Measurements from ENCODE around the gene PABPN1L. TPM values are rescaled to one million over a fixed set of nuclear protein-coding genes. Genes with fewer than 3 reads are reported as not detected.
A peak's percentile ranks its signal among the peaks of the same experiment; 100 is the strongest.

Gene PABPN1L, protein sequence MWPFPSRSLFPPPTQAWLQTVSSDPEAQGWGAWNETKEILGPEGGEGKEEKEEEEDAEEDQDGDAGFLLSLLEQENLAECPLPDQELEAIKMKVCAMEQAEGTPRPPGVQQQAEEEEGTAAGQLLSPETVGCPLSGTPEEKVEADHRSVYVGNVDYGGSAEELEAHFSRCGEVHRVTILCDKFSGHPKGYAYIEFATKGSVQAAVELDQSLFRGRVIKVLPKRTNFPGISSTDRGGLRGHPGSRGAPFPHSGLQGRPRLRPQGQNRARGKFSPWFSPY
- not detected for polyA plus RNA-seq (2013, experiment 1 of 2; ENCODE audit: insufficient read length)
- polyA plus RNA-seq (2013, experiment 2 of 2; ENCODE audit: insufficient read length), result not detected

DNA sequence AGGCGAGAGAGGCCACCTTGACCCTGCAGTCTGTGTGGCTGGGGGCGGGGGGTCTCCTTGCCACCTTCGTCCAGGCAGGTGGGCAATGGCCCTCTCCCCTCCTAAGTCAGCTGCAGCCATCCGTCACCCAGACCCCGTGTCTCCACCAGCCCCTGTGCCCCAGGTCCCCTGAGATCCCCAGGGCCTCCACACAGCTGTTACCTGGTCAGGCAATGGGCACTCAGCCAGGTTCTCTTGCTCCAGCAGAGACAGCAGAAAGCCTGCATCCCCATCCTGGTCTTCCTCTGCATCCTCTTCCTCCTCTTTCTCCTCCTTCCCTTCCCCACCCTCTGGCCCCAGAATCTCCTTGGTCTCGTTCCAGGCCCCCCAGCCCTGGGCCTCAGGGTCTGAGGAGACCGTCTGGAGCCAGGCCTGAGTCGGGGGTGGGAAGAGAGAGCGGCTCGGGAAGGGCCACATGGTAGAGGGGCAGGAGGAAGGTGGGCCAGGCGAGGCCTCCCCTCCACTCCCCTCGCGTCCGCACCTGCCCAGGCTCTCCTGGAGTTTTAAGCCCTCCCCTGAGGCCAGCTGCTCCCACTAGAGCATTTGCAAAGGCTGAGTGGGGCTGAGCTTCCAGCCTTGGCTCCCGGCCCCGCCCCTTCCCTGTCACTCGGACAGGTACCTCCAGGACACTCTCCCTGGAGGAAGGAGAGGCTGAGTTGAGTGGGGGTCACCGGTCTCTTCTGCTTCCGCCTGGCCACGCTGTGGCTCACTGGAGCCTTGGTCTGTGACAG lies at the start of gene PABPN1L:
TSS of gene PABPN1L (minus strand) at position 510 of the 770 bp plus-strand sequence. CDS start at position 456, 54 bp downstream.
- no peak for DNase-seq

DNA sequence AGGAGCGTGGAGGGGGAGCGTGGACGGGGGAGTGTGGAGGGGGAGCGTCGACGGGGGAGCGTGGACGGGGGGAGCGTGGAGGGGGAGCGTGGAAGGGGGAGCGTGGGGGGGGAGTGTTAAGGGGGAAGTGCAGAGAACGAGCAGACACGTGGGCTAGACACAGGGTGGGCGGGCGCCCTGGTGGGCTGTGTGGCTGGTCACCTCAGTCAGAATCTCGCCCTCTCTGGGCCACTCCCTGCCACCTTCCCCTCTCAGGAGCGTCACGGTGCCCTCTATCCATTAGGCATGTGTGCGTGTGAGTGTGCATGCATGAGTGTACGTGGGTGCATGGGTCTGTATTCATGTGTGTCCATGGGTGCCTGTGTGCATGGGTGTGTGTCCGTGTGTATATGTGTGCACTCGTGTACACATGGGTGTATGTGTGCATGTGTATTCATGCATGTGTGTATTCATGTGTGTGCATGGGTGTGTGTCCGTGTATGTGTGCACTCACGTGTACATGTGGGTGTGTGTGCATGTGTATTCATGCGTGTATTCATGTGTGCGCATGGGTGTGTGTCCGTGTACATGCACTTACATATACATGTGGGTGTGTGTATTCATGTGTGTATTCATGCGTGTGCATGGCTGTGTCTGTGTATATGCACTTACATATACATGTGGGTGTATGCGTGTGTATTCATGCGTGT lies 49.3 kb upstream of the PABPN1L start:
- DNase-seq, result no peak

GRCh38 chr16:88914750-88915368 lies 48.4 kb upstream of the PABPN1L start:
- DNase-seq, result peak; percentile 70

- no peak for DNase-seq
These were observed 47.4 kb upstream of the PABPN1L start for GRCh38 chr16:88913870-88914269.

GRCh38 chr16:88913001-88913612 lies 46.6 kb upstream of the PABPN1L start:
- no peak for DNase-seq

DNA sequence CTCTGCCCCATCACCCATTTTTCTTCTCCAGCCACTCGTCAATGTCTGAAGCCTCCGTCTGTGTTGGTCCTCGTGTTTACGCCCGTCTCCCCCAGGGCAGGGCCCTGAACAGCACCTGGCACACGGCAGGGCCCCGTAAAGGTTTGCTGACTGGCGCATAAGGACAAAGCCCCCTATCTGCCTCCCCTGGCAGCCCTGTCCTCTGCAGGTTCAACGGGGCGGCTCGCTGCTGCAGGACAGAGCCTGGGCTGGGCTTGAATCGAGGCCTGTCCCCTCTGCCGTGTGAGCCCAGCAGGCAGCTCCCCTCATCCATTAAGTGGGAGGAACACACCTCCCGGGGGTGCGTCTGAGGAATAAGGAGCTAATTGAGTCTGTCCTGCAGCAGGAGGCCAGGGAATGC lies 46.1 kb upstream of the PABPN1L start:
- DNase-seq, result no peak

DNA sequence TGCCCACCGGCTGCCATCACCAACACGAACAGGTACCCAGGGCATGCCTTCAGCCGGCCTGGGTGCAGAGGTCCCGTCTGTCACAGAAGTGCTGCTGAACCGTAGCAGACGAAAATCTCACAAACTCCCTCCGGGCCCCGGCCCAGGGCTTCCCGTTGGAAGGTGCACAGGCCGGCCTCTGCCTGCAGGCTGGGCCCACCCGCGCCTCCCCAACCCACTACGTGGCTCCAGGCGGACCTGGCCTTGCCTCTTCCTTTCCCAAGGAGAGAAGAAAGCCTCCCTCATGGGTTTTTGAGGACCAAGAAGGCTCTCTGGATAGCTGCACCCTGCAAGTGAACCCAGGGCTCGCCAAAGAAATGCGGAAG lies 45.5 kb upstream of the PABPN1L start:
- DNase-seq, result no peak

- no peak for DNase-seq
These were observed 44.9 kb upstream of the PABPN1L start for GRCh38 chr16:88911136-88911945.

- no peak for DNase-seq
These were observed 44.0 kb upstream of the PABPN1L start for GRCh38 chr16:88910284-88911135.

GRCh38 chr16:88909431-88910210 lies 43.2 kb upstream of the PABPN1L start:
- no peak for DNase-seq

GRCh38 chr16:88908307-88908706 lies 41.8 kb upstream of the PABPN1L start:
- no peak for DNase-seq

- DNase-seq, result peak; percentile 24
These were observed 41.3 kb upstream of the PABPN1L start for GRCh38 chr16:88907768-88908167.

- DNase-seq, result no peak
These were observed 40.2 kb upstream of the PABPN1L start for GRCh38 chr16:88906535-88907105.

GRCh38 chr16:88906020-88906419 lies 39.6 kb upstream of the PABPN1L start:
- DNase-seq, result no peak

GRCh38 chr16:88905563-88905962 lies 39.1 kb upstream of the PABPN1L start:
- DNase-seq, result no peak

GRCh38 chr16:88904676-88905365 lies 38.4 kb upstream of the PABPN1L start:
- no peak for DNase-seq

GRCh38 chr16:88903267-88903666 lies 36.8 kb upstream of the PABPN1L start:
- no peak for DNase-seq

DNA sequence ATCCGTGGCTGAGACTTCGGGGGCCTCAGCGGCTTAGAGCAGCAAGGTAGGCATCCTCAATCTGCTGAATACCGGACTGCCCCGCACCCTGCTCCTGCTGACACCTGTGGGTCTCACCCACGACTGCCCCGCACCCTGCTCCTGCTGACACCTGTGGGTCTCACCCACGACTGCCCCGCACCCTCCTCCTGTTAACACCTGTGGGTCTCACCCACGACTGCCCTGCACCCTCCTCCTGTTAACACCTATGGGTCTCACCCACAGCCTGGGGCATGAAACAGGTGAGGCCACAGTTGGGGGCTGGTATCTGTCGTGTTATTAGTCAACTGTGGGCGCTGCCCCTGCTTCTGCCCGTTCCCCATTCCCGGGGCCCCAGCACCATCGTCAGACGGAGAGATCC lies 36.3 kb upstream of the PABPN1L start:
- no peak for DNase-seq

All from fibroblast of skin of back (primary cell).